ENCODE measurements around the gene PGM5.

DNA sequence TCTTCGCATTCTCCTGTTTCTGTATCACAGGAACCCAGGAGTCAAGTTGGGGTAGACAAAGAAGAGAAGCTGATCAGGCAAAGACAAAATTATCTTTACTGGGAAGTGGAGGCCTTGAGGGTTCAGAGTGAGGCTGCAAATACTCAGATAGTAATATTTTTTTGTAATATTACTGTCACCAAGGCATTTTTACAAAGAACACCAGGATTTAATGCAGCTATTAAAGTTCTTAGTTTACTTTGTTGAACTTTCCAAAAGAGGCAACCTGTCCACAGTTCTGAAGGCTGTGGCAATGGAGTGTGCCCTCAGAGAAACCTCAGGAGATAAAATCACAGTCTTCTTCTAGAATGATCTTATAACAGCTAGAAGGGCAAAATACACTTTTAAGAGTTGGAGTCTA, 74.9 kb downstream of the PGM5 start:
- TF ChIP-seq, protein P1, sequence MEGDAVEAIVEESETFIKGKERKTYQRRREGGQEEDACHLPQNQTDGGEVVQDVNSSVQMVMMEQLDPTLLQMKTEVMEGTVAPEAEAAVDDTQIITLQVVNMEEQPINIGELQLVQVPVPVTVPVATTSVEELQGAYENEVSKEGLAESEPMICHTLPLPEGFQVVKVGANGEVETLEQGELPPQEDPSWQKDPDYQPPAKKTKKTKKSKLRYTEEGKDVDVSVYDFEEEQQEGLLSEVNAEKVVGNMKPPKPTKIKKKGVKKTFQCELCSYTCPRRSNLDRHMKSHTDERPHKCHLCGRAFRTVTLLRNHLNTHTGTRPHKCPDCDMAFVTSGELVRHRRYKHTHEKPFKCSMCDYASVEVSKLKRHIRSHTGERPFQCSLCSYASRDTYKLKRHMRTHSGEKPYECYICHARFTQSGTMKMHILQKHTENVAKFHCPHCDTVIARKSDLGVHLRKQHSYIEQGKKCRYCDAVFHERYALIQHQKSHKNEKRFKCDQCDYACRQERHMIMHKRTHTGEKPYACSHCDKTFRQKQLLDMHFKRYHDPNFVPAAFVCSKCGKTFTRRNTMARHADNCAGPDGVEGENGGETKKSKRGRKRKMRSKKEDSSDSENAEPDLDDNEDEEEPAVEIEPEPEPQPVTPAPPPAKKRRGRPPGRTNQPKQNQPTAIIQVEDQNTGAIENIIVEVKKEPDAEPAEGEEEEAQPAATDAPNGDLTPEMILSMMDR (IDR thresholded peaks at IDR 0.05): no peak
- TF ChIP-seq IRF2 (CRISPR knock-in tag; IDR thresholded peaks at IDR 0.05; ENCODE audit: borderline replicate concordance, low read depth): no peak
- TF ChIP-seq FOXJ3 (CRISPR knock-in tag; IDR thresholded peaks at IDR 0.05; ENCODE audit: borderline replicate concordance): no peak
- TF ChIP-seq, protein P2, sequence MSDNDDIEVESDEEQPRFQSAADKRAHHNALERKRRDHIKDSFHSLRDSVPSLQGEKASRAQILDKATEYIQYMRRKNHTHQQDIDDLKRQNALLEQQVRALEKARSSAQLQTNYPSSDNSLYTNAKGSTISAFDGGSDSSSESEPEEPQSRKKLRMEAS (CRISPR knock-in tag; IDR thresholded peaks at IDR 0.05): no peak
- TF ChIP-seq, protein P3, sequence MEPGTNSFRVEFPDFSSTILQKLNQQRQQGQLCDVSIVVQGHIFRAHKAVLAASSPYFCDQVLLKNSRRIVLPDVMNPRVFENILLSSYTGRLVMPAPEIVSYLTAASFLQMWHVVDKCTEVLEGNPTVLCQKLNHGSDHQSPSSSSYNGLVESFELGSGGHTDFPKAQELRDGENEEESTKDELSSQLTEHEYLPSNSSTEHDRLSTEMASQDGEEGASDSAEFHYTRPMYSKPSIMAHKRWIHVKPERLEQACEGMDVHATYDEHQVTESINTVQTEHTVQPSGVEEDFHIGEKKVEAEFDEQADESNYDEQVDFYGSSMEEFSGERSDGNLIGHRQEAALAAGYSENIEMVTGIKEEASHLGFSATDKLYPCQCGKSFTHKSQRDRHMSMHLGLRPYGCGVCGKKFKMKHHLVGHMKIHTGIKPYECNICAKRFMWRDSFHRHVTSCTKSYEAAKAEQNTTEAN (CRISPR knock-in tag; IDR thresholded peaks at IDR 0.05): no peak
- no peak for TF ChIP-seq MXD4 (CRISPR knock-in tag; IDR thresholded peaks at IDR 0.05; ENCODE audit: borderline replicate concordance)
- TF ChIP-seq, protein P4, sequence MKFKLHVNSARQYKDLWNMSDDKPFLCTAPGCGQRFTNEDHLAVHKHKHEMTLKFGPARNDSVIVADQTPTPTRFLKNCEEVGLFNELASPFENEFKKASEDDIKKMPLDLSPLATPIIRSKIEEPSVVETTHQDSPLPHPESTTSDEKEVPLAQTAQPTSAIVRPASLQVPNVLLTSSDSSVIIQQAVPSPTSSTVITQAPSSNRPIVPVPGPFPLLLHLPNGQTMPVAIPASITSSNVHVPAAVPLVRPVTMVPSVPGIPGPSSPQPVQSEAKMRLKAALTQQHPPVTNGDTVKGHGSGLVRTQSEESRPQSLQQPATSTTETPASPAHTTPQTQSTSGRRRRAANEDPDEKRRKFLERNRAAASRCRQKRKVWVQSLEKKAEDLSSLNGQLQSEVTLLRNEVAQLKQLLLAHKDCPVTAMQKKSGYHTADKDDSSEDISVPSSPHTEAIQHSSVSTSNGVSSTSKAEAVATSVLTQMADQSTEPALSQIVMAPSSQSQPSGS (CRISPR knock-in tag; IDR thresholded peaks at IDR 0.05; ENCODE audit: borderline replicate concordance, low read depth): no peak
